SK-N-MC (cell line): ENCODE data around the gene PPP1R2B.
"Not testable (repeated sequence)": the region's sequence is repeated elsewhere in the genome, so short reads cannot be mapped to it uniquely, and the experiment has no call there.

Source experiments
- DNase-seq: peaks from one replicate; pipeline ENCODE4 v3.0.0-alpha.2; 2011; ENCODE audit warnings: low read depth, low spot score
- H3K27ac ChIP-seq: fragments of 200-600 bp; sonication (generic); 2 replicates; pipeline ENCODE4 v1.5.1; 2016; ENCODE audit warnings: mixed run types
- H3K36me3 ChIP-seq: fragments of 200-600 bp; sonication (generic); 2 replicates; pipeline ENCODE4 v1.6.1; 2017; ENCODE audit warnings: antibody characterized with exemption, low read length, mixed read lengths; ENCODE audit not compliant: insufficient read depth
- H3K4me3 ChIP-seq: fragments of 200-600 bp; sonication (generic); 2 replicates; pipeline ENCODE4 v1.5.1; 2016
- H3K9ac ChIP-seq: fragments of 200-600 bp; sonication (generic); 2 replicates; pipeline ENCODE4 v1.8.0; 2017; ENCODE audit warnings: mixed run types, mixed read lengths; ENCODE audit not compliant: insufficient read length
- H3K9me3 ChIP-seq: fragments of 200-600 bp; sonication (generic); 2 replicates; pipeline ENCODE4 v1.6.1; 2017; ENCODE audit warnings: low read depth, mild to moderate bottlenecking, antibody characterized with exemption, low read length, moderate library complexity, mixed read lengths
- EZH2 ChIP-seq: fragments of 200-600 bp; sonication (generic); IDR thresholded peaks from one replicate; pipeline ENCODE4 v1.6.1; 2017; ENCODE audit warnings: antibody characterized with exemption
- FOXP2 ChIP-seq: optimal IDR thresholded peaks from 2 replicates; pipeline ENCODE3; 2011; ENCODE audit warnings: mild to moderate bottlenecking, moderate library complexity; ENCODE audit not compliant: insufficient read depth; ENCODE audit errors: extremely low read length, control extremely low read depth
- POLR2AphosphoS5 ChIP-seq: IDR thresholded peaks from 2 replicates; pipeline ENCODE4 v1.6.1; 2012; ENCODE audit warnings: mild to moderate bottlenecking, low read depth, low read length, borderline replicate concordance

Gene PPP1R2B

DNA sequence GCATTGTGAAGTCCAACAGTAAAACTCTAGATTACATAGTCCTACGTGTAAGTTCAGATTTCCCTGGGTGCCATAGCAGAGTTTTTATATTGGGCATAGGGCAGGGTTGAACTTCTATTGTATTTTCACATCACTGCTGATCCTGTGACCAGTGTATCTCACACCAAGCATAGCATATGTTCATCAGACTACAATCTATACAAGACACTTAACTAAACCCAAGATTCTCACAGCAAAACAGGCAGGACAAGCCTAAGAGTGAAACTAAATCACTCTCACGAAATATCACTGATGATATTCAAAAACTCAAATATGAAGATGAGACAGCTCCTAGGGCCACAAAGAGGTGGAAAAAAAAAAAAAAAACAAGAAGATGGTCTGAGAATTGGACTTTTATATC is 3.2 kb upstream of the PPP1R2B start:
- DNase-seq = no peak
- TF ChIP-seq FOXP2 (no peak), EZH2 (no peak), POLR2AphosphoS5 (no peak)
- H3K36me3 ChIP-seq = no peaks in the 10 kb centered on the region
- H3K4me3 ChIP-seq = no peak overlapping the region
- H3K9ac ChIP-seq = no peak overlapping the region
- no peak overlapping the region for H3K27ac ChIP-seq
- no peaks in the 10 kb centered on the region for H3K9me3 ChIP-seq

DNA sequence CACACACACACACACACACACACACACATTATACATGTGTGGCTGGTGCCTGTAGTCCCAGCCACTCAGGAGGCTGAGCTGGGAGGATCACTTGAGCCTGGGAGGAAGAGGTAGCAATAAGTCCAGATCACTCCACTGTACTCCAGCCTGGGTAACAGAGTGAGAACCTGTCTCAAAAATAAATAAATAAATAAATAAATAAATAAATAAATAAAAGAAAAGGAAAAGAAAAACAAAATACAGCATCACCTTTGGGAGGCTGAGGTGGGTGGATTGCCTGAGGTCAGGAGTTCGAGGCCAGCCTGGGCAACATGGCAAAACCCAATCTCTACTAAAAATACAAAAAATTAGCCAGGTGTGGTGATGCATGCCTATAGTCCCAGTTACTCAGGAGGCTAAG is 1.6 kb upstream of the PPP1R2B start:
- H3K9ac ChIP-seq, H3K4me3 ChIP-seq, H3K9me3 ChIP-seq, H3K36me3 ChIP-seq, DNase-seq, H3K27ac ChIP-seq: not testable (repeated sequence)

DNA sequence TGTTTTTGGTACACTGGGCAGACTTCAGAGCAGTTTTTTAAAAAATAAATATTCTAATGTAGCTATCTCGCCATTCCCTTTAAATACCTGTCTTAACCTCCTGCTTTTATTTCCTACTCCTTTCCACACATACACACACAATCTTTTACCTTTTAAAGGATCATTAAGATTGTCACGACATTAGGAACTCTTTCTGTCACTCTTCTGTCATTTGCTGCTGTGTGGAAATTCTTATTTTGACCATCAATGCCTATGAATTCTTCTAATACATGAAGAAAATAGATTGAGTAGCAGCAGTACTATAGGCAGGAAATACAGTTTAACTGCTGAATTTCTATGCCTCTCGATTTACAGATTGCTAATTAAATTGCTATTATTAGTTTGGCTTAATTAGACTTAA is 1.8 kb downstream of the PPP1R2B start:
- DNase-seq = no peak

DNA sequence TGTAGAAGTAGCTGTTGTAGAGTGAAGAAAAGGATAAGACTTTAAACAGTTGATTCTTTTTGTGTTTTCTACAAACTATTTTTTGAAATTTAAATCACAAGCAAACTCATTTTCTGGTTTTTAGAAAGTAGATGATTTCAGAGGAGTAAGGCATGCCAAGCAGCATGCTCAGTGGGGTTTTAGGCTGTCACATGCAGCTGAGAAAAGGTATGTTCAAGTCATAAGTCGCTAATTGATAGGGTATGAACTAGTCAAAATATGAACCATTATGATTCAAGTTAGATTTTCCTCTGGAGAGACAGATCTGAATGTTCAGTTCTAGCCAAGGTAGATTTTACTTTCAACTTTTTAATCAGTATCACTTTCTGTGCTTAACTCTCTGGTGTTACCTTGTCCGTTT is 3.0 kb downstream of the PPP1R2B start:
- H3K9ac ChIP-seq, H3K4me3 ChIP-seq: not testable (repeated sequence)

More for the DNA sequence above, 1.8 kb downstream of the PPP1R2B start:
- H3K9me3 ChIP-seq = no peaks in the 10 kb centered on the region
- no peak overlapping the region for H3K27ac ChIP-seq
- no peak for TF ChIP-seq POLR2AphosphoS5
- TF ChIP-seq EZH2 = no peak
- no peak for TF ChIP-seq FOXP2
- H3K4me3 ChIP-seq = no peak overlapping the region
- H3K36me3 ChIP-seq = no peaks in the 10 kb centered on the region
- no peak overlapping the region for H3K9ac ChIP-seq

DNA sequence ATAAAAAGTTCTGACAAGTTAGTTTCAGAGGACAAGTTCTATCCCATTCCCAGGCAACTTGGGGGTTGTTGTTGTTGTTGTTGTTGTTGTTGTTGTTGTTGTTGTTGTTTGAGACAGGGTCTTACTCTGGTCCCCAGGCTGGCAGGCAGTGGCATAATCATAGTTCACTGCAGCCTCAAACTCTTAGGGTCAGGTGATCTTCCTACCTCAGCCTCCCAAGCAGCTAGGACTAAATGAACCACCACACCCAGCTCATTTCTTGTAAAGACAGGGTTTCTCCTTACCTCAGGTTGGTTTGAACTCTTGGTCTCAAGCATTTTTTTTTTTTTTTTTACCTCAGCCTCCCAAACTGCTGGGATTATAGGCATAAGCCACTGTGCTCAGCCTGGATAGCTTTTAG is 15.3 kb downstream of the PPP1R2B start:
- TF ChIP-seq POLR2AphosphoS5 (no peak), EZH2 (no peak), FOXP2 (no peak)
- Histone ChIP-seq H3K4me3 (no peak overlapping the region), H3K27ac (no peak overlapping the region), H3K9ac (no peak overlapping the region), H3K9me3 (no peaks in the 10 kb centered on the region), H3K36me3 (no peaks in the 10 kb centered on the region)
- DNase-seq = no peak

More for the DNA sequence above, 3.0 kb downstream of the PPP1R2B start:
- H3K27ac ChIP-seq, H3K9me3 ChIP-seq, DNase-seq, H3K36me3 ChIP-seq: not testable (repeated sequence)

DNA sequence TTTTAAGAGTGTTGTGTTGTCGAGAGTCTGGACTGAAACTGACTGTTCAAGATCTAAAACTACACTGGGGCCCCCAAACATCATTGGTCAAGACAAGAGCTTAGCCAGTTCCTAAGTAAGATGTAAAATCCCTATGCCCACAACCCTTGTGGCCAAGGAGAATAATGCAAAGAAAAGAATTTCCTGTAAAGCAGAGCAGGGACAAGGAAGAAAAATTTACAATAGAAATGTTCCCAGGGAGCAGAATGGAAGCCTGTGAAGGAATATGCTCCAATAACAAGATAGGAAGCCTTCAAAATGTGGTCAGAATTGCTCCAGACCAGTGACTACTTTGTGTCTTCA is 20.4 kb downstream of the PPP1R2B start:
- TF ChIP-seq FOXP2 (no peak), POLR2AphosphoS5 (no peak), EZH2 (no peak)
- Histone ChIP-seq H3K4me3 (no peak overlapping the region), H3K9ac (no peak overlapping the region), H3K36me3 (no peaks in the 10 kb centered on the region), H3K9me3 (no peaks in the 10 kb centered on the region), H3K27ac (no peak overlapping the region)
- DNase-seq = no peak

DNA sequence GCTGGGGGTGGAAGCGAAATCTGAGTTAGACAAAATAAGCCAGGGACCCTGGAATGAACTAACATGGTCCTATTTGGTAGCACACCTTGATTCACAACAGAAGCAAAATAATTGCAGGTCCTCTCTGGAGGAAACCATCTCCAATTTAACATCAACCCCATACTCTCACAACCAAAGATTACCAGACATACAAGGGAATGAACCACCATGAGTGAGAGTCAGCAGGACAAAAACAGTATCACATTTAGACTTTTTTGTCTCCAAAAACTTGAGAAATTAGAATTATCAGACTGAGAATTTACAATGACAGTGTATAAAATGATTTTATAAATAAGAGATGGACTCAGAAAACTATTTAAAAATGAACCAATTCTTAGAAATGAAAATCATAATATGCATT is 21.1 kb downstream of the PPP1R2B start:
- Histone ChIP-seq H3K9me3 (no peaks in the 10 kb centered on the region), H3K9ac (no peak overlapping the region), H3K27ac (no peak overlapping the region), H3K4me3 (no peak overlapping the region), H3K36me3 (no peaks in the 10 kb centered on the region)
- TF ChIP-seq FOXP2 (no peak), POLR2AphosphoS5 (no peak), EZH2 (no peak)
- no peak for DNase-seq

DNA sequence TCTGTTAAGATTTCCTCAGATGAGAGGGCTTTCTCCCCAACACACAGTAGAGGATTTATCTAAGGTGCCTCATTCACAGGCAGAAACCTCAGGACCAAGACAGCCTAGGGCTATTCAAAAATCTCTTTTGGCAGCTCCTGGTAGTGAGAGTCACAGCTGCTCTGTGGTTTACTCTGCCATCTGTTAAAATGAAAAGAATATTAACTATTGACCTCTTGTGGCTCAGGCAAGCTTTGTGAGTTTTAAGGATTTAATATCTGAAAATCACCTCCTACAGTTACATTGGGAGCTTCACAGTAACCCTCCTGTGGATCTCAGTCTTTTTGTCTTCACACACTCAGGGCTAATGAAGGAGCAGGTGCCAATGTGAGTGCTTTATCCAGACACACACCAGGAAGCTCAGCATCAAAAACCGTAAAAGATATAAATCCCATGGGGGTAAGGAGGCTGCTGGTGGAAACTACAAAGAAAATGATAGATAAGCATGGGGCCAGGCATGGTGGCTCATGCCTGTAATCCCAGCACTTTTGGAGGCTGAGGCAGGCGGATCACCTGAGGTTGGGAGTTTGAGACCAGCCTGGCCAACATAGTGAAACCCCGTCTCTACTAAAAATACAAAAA is 29.7 kb downstream of the PPP1R2B start:
- no peak for DNase-seq
- TF ChIP-seq FOXP2 (no peak), EZH2 (no peak), POLR2AphosphoS5 (no peak)
- H3K36me3 ChIP-seq = no peaks in the 10 kb centered on the region
- H3K4me3 ChIP-seq = no peak overlapping the region
- no peak overlapping the region for H3K9ac ChIP-seq
- no peak overlapping the region for H3K27ac ChIP-seq
- no peaks in the 10 kb centered on the region for H3K9me3 ChIP-seq

DNA sequence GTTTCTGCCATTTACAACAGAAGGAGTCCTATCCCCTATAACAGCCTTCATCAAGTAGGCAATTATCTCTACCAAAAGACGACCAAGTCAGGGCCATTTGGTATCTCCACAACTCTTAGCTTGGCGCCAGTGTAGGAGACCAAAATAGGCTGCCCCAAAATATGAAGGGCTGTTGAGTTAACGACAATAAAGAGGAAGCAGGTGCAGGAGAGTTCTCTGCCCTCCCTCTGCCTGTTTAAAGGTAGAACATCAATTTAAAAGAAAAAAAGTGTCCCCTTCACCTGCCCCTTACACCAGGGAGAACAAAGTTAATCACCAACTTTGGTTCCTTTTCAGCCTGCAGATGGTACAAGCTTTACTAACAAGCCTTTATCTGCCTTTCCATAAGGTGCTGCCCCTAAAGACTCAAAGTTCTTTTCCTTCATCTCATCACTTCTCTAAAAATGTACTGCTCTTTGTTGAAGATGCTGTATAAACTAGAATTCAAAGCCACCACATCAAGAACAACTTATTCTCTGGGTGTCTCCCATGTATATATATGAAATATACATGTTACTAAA is 33.3 kb downstream of the PPP1R2B start:
- TF ChIP-seq POLR2AphosphoS5 = no peak
- no peak for TF ChIP-seq FOXP2
- no peak for TF ChIP-seq EZH2
- H3K36me3 ChIP-seq = no peaks in the 10 kb centered on the region
- H3K27ac ChIP-seq = no peak overlapping the region
- no peak overlapping the region for H3K4me3 ChIP-seq
- H3K9me3 ChIP-seq = no peaks in the 10 kb centered on the region
- DNase-seq = no peak
- H3K9ac ChIP-seq = no peak overlapping the region

DNA sequence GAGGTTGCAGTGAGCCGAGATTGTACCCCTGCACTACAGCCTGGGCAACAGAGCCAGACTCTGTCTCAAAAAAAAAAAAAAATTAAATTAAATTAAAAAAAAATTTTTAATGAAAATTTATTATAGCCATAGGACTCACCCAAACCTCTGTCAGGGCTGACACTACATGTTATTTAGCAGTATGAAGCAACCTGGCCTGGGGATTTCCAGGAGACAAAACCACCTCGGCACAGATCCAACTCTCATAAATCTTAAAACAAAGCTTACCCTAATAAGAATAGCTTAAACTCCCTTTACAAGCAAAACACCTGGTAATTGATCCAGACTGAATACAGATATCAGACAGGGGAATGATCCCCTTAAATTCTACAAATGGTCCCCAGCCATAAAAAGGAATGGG is 38.4 kb downstream of the PPP1R2B start:
- TF ChIP-seq EZH2 = no peak
- no peak for TF ChIP-seq POLR2AphosphoS5
- TF ChIP-seq FOXP2 = no peak
- Histone ChIP-seq H3K27ac (no peak overlapping the region), H3K9ac (no peak overlapping the region), H3K9me3 (no peaks in the 10 kb centered on the region), H3K4me3 (no peak overlapping the region), H3K36me3 (no peaks in the 10 kb centered on the region)
- DNase-seq = no peak
